Karpas-422 (cell line): ENCODE measurements around the gene KCNIP4. TPM values are rescaled to one million over a fixed set of nuclear protein-coding genes. Genes with fewer than 3 reads are reported as not detected.

Experiments
- DNase-seq: peaks from one replicate; pipeline ENCODE4 v3.0.0-alpha.2; 2015
- H2AFZ ChIP-seq: fragments of 200-600 bp; sonication (generic); 2 replicates; pipeline ENCODE4 v1.6.1; 2014; ENCODE audit warnings: antibody characterized with exemption, low read length, mixed read lengths
- H3K27ac ChIP-seq: fragments of 200-600 bp; sonication (generic); 2 replicates; pipeline ENCODE4 v1.5.1; 2014; ENCODE audit warnings: mild to moderate bottlenecking, low read length, moderate library complexity
- H3K27me3 ChIP-seq: fragments of 200-600 bp; sonication (generic); 2 replicates; pipeline ENCODE4 v1.6.1; 2014; ENCODE audit warnings: low read length, mixed read lengths
- H3K36me3 ChIP-seq: fragments of 200-600 bp; sonication (generic); 2 replicates; pipeline ENCODE4 v1.6.1; 2014; ENCODE audit warnings: low read length, mixed read lengths; ENCODE audit not compliant: insufficient read depth
- H3K4me1 ChIP-seq: fragments of 200-600 bp; sonication (generic); 2 replicates; pipeline ENCODE4 v1.6.1; 2014; ENCODE audit warnings: mild to moderate bottlenecking, low read length, mixed read lengths
- H3K4me2 ChIP-seq: fragments of 200-600 bp; sonication (generic); 2 replicates; pipeline ENCODE4 v1.6.1; 2014; ENCODE audit warnings: low read length, low read depth, mild to moderate bottlenecking; ENCODE audit not compliant: poor library complexity, severe bottlenecking
- H3K4me3 ChIP-seq: fragments of 200-600 bp; sonication (generic); 2 replicates; pipeline ENCODE4 v1.5.1; 2014; ENCODE audit warnings: mild to moderate bottlenecking, antibody characterized with exemption, low read length, mixed read lengths
- H3K79me2 ChIP-seq: fragments of 200-600 bp; sonication (generic); 2 replicates; pipeline ENCODE4 v1.6.1; 2014; ENCODE audit warnings: mild to moderate bottlenecking, low read length, mixed read lengths
- H3K9ac ChIP-seq: fragments of 200-600 bp; sonication (generic); 2 replicates; pipeline ENCODE4 v1.6.0; 2014; ENCODE audit warnings: low read length
- H3K9me2 ChIP-seq: fragments of 200-600 bp; sonication (generic), shearing (Covaris generic); replicated peaks from 2 replicates; pipeline ENCODE4 v1.6.0; 2014; ENCODE audit warnings: mild to moderate bottlenecking, low read length, moderate library complexity; ENCODE audit not compliant: insufficient read depth
- H3K9me3 ChIP-seq: fragments of 300-700, 200-600 bp; sonication (generic); 2 replicates; pipeline ENCODE4 v1.6.1; 2014; ENCODE audit warnings: low read length, mixed read lengths
- H4K20me1 ChIP-seq: fragments of 200-600 bp; sonication (generic); 2 replicates; pipeline ENCODE4 v1.6.1; 2014; ENCODE audit warnings: mild to moderate bottlenecking, antibody characterized with exemption, low read length, low read depth; ENCODE audit not compliant: insufficient read depth
- total RNA-seq: library from RNA; depleted of rRNA; stranded (reverse); fragments of >200 nt; shearing (Covaris generic); gene quantifications from 2 replicates; pipeline ENCODE4 v1.2.3, GENCODE V29; 2014; ENCODE audit warnings: low replicate concordance

The KCNIP4 gene
- total RNA-seq, 1 experiment from 2014 or later, result not detected

- H3K27ac ChIP-seq, result no peak overlapping the region
- no peaks in the 10 kb centered on the region for H3K4me1 ChIP-seq
Observed at GRCh38 chr4:20831746-20832145, 1116.8 kb downstream of the KCNIP4 start.

DNA sequence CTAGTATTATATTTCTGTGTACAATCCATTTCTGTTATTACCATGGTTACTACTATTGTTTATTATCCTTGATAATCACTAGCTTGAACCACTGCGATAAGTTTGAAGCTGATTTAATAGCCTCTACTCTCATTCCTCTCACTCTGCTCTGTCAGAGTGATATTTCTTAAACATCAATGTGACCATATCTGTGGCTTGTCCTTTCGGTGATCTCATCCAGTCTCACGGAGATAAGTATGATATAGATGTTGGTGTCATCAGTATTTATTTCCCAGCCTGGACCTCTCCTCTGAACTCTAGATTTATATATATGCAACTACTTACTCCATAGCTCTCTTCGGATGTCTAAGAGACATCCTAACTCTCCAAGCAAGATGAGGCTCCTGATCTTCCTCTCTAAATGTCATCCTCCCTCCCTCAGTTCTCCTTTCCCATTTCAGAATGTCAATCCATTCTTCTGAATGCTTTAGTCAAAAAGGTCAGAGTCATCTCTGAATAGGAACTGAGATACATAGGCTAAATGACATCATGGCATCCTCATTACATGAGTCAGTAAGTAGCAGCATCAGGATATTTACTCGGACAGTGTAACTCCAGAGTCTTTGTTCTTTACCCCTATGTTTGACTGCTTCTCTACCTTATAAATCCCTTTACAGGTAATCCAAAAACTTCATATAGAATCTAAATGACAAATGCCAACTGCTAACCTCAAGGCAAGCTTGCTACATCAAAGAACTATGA lies 1118.8 kb downstream of the KCNIP4 start:
- H3K27ac ChIP-seq, result no peak overlapping the region
- H3K4me1 ChIP-seq, result no peaks in the 10 kb centered on the region
- H3K9me3 ChIP-seq, result no peaks in the 10 kb centered on the region
- no peak overlapping the region for H3K4me2 ChIP-seq
- no peaks in the 10 kb centered on the region for H3K36me3 ChIP-seq
- H2AFZ ChIP-seq, result no peak overlapping the region
- no peaks in the 10 kb centered on the region; the same call in 1 of the 2 replicates for H3K9me2 ChIP-seq
- H3K9ac ChIP-seq, result no peak overlapping the region
- H4K20me1 ChIP-seq, result no peaks in the 10 kb centered on the region
- H3K27me3 ChIP-seq, result no peaks in the 10 kb centered on the region
- H3K79me2 ChIP-seq, result no peaks in the 10 kb centered on the region
- DNase-seq, result no peak
- no peak overlapping the region for H3K4me3 ChIP-seq

More at GRCh38 chr4:20831746-20832145, 1116.8 kb downstream of the KCNIP4 start:
- Histone ChIP-seq H4K20me1 (no peaks in the 10 kb centered on the region), H2AFZ (no peak overlapping the region), H3K9me3 (no peaks in the 10 kb centered on the region), H3K9me2 (no peaks in the 10 kb centered on the region; the same call in 1 of the 2 replicates), H3K79me2 (no peaks in the 10 kb centered on the region), H3K4me3 (no peak overlapping the region), H3K4me2 (no peak overlapping the region), H3K27me3 (no peaks in the 10 kb centered on the region), H3K36me3 (no peaks in the 10 kb centered on the region), H3K9ac (no peak overlapping the region)
- DNase-seq, result no peak

DNA sequence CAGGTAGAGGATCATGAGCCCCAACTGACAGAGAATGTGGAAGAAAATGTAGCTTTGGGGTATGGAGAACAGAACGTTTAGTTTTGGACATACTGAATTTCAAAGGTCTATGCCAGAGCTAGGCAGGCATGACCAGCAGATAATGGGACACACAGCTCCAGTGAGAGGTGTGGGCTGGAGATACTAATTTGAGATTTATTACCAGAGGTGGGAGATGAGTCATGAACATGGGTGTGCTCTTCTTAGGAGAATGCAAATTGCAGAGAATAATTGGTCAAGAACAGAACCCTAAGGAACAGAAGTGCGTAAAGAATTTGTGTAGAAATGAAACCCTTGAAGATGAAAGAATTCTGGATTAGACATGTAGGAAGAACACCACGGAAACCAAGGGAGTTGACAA lies 1123.1 kb downstream of the KCNIP4 start:
- Histone ChIP-seq H3K36me3 (no peaks in the 10 kb centered on the region), H3K4me2 (no peak overlapping the region), H2AFZ (no peak overlapping the region), H3K4me1 (no peaks in the 10 kb centered on the region), H4K20me1 (no peaks in the 10 kb centered on the region), H3K9me3 (no peaks in the 10 kb centered on the region), H3K27me3 (no peaks in the 10 kb centered on the region), H3K27ac (no peak overlapping the region), H3K9me2 (no peaks in the 10 kb centered on the region; the same call in 1 of the 2 replicates), H3K79me2 (no peaks in the 10 kb centered on the region), H3K4me3 (no peak overlapping the region), H3K9ac (no peak overlapping the region)
- no peak for DNase-seq

- Histone ChIP-seq H3K9ac (no peak overlapping the region), H3K79me2 (no peaks in the 10 kb centered on the region), H3K27me3 (no peaks in the 10 kb centered on the region), H3K4me2 (no peak overlapping the region), H3K4me1 (no peaks in the 10 kb centered on the region), H3K36me3 (no peaks in the 10 kb centered on the region), H2AFZ (no peak overlapping the region), H3K9me2 (0 out of 2 replicates have a peak, but pooled peaks cover 3% of the 10 kb centered on the region), H4K20me1 (no peaks in the 10 kb centered on the region), H3K9me3 (no peaks in the 10 kb centered on the region), H3K27ac (no peak overlapping the region), H3K4me3 (no peak overlapping the region)
- DNase-seq, result no peak
Observed at GRCh38 chr4:20816287-20816686, 1132.3 kb downstream of the KCNIP4 start.

- Histone ChIP-seq H2AFZ (no peak overlapping the region), H3K9ac (no peak overlapping the region), H4K20me1 (no peaks in the 10 kb centered on the region), H3K36me3 (no peaks in the 10 kb centered on the region), H3K4me2 (no peak overlapping the region), H3K27ac (no peak overlapping the region), H3K9me2 (0 out of 2 replicates have a peak, but pooled peaks cover 4% of the 10 kb centered on the region), H3K79me2 (no peaks in the 10 kb centered on the region), H3K9me3 (no peaks in the 10 kb centered on the region), H3K4me1 (no peaks in the 10 kb centered on the region), H3K27me3 (no peaks in the 10 kb centered on the region), H3K4me3 (no peak overlapping the region)
- no peak for DNase-seq
Observed at GRCh38 chr4:20813700-20814099, 1134.9 kb downstream of the KCNIP4 start.

- no peak overlapping the region for H3K27ac ChIP-seq
- no peaks in the 10 kb centered on the region for H3K79me2 ChIP-seq
- no peaks in the 10 kb centered on the region for H4K20me1 ChIP-seq
- no peak overlapping the region for H3K4me2 ChIP-seq
- H3K9me2 ChIP-seq, result 0 out of 2 replicates have a peak, but pooled peaks cover 4% of the 10 kb centered on the region
- no peaks in the 10 kb centered on the region for H3K4me1 ChIP-seq
- no peaks in the 10 kb centered on the region for H3K27me3 ChIP-seq
- DNase-seq, result no peak
- no peak overlapping the region for H3K9ac ChIP-seq
- no peaks in the 10 kb centered on the region for H3K9me3 ChIP-seq
- no peak overlapping the region for H2AFZ ChIP-seq
- no peaks in the 10 kb centered on the region for H3K36me3 ChIP-seq
- H3K4me3 ChIP-seq, result no peak overlapping the region
Observed at GRCh38 chr4:20809812-20810211, 1138.8 kb downstream of the KCNIP4 start.

GRCh38 chr4:20805716-20806115 lies 1142.9 kb downstream of the KCNIP4 start:
- Histone ChIP-seq H3K79me2 (no peaks in the 10 kb centered on the region), H4K20me1 (no peaks in the 10 kb centered on the region), H3K9ac (no peak overlapping the region), H3K36me3 (no peaks in the 10 kb centered on the region), H3K4me2 (no peak overlapping the region), H2AFZ (no peak overlapping the region), H3K9me2 (no peaks in the 10 kb centered on the region), H3K4me1 (no peaks in the 10 kb centered on the region), H3K9me3 (no peaks in the 10 kb centered on the region), H3K4me3 (no peak overlapping the region), H3K27ac (no peak overlapping the region), H3K27me3 (no peaks in the 10 kb centered on the region)
- no peak for DNase-seq

DNA sequence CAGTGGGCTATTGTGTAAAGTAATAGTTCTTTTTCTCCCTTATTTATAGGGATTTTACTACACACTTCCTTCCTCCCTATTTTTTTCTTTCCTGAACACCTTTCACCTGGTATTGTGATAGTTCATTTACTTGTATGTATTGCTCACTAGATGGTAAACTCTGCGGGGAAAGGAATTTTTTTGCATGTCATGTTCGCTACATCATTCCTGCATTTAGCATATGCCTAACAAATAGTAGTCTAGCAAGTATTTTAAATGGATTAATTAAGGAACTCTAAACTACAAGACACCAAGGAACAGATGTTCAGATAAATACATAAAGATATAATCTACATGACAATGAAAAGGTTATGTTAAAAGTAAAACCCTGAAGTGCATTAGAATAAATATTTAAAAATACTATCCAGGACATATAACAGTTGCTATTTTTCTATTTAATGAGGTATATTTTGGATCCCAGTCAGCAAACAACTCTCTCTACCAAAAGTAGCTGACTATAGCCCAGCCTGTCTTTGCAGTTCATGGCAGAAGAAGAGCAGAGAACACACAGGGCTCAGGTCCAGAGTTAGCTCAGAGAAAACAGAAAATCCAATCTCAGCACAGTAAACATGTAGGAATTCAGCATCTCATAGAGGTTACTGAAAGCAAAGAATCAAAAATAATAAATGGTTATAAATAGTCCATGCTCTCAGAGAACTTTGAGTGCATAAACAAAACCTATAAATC lies 1160.5 kb downstream of the KCNIP4 start:
- no peak for DNase-seq
- Histone ChIP-seq H3K79me2 (no peaks in the 10 kb centered on the region), H3K4me1 (no peaks in the 10 kb centered on the region), H3K27me3 (no peaks in the 10 kb centered on the region), H3K36me3 (no peaks in the 10 kb centered on the region), H3K9ac (no peak overlapping the region), H3K9me3 (no peaks in the 10 kb centered on the region), H3K27ac (no peak overlapping the region), H3K9me2 (no peaks in the 10 kb centered on the region; the same call in 1 of the 2 replicates), H3K4me2 (no peak overlapping the region), H2AFZ (no peak overlapping the region), H3K4me3 (no peak overlapping the region), H4K20me1 (no peaks in the 10 kb centered on the region)
